ENCODE measurements around the gene SLC9C2. TPM values are rescaled to one million over a fixed set of nuclear protein-coding genes. Genes with fewer than 3 reads are reported as not detected.

Gene SLC9C2
- polyA plus RNA-seq, 3 donors = not detected

GRCh38 chr1:173527151-173527826 is 75.6 kb downstream of the SLC9C2 start:
- no peak for DNase-seq
- TF ChIP-seq CTCF (IDR thresholded peaks at IDR 0.05) = no peak
- Histone ChIP-seq H3K9me3 (replicated peaks in 1 of 2; ENCODE audit: control insufficient read depth in 1 of 2, insufficient read depth in 1 of 2, low read length in 2 of 2) (no peaks in the 10 kb centered on the region), H2AFZ (ENCODE audit: insufficient read depth, low read depth, low read length, poor library complexity, severe bottlenecking) (no peak overlapping the region), H4K20me1 (ENCODE audit: insufficient read depth, low read length) (no peaks in the 10 kb centered on the region), H3K27me3 (ENCODE audit: control insufficient read depth in 2 of 2, insufficient read depth in 2 of 2, low read length in 2 of 2) (no peaks in the 10 kb centered on the region), H3K4me3 (replicated peaks in 1 of 3; ENCODE audit: low read depth in 2 of 3, low read length in 3 of 3) (no peak overlapping the region), H3K4me2 (replicated peaks; ENCODE audit: extremely low read depth, low read length, poor library complexity, severe bottlenecking) (no peak overlapping the region), H3K27ac (ENCODE audit: low read depth in 1 of 2, low read length in 2 of 2) (no peak overlapping the region), H3K36me3 (replicated peaks in 1 of 2; ENCODE audit: control insufficient read depth in 1 of 2, insufficient read depth in 2 of 2, low read length in 2 of 2) (no peaks in the 10 kb centered on the region), H3K79me2 (ENCODE audit: insufficient read depth, low read length) (no peaks in the 10 kb centered on the region), H3K4me1 (ENCODE audit: control insufficient read depth in 1 of 2, insufficient read depth in 2 of 2, low read length in 2 of 2) (no peaks in the 10 kb centered on the region), H3K9ac (ENCODE audit: insufficient read depth, low read length, poor library complexity, severe bottlenecking) (no peak overlapping the region)
- WGBS (ENCODE audit: insufficient coverage) = 83% methylated on average over 1 of the region's 3 CpGs
- Mint-ChIP-seq H3K36me3 (no peaks in the 10 kb centered on the region), H3K9me3 (peaks cover 0 to 3% (median 0%) of the 10 kb centered on the region in 7 donors), H3K27me3 (ENCODE audit: low read depth in 3 of 3) (no peaks in the 10 kb centered on the region), H3K27ac (no peak overlapping the region), H3K4me1 (peaks cover 1% of the 10 kb centered on the region), H3K4me3 (no peak overlapping the region)
- intact Hi-C loops (cut with micrococcal nuclease) = no loop called here

- no CpG with 5 or more reads among the region's 1 CpG for WGBS (ENCODE audit: insufficient coverage)
- Mint-ChIP-seq H3K27me3 (ENCODE audit: low read depth in 3 of 3) (no peaks in the 10 kb centered on the region), H3K36me3 (no peaks in the 10 kb centered on the region), H3K4me3 (no peak overlapping the region), H3K4me1 (no peaks in the 10 kb centered on the region), H3K9me3 (peaks cover 0 to 6% (median 0%) of the 10 kb centered on the region in 7 donors), H3K27ac (no peak overlapping the region)
- Histone ChIP-seq H2AFZ (ENCODE audit: insufficient read depth, low read depth, low read length, poor library complexity, severe bottlenecking) (no peak overlapping the region), H3K27ac (ENCODE audit: low read depth in 1 of 2, low read length in 2 of 2) (no peak overlapping the region), H4K20me1 (ENCODE audit: insufficient read depth, low read length) (no peaks in the 10 kb centered on the region), H3K36me3 (replicated peaks in 1 of 2; ENCODE audit: control insufficient read depth in 1 of 2, insufficient read depth in 2 of 2, low read length in 2 of 2) (no peaks in the 10 kb centered on the region), H3K9me3 (replicated peaks in 1 of 2; ENCODE audit: control insufficient read depth in 1 of 2, insufficient read depth in 1 of 2, low read length in 2 of 2) (no peaks in the 10 kb centered on the region), H3K4me3 (replicated peaks in 1 of 3; ENCODE audit: low read depth in 2 of 3, low read length in 3 of 3) (no peak overlapping the region), H3K4me1 (ENCODE audit: control insufficient read depth in 1 of 2, insufficient read depth in 2 of 2, low read length in 2 of 2) (no peaks in the 10 kb centered on the region), H3K79me2 (ENCODE audit: insufficient read depth, low read length) (no peaks in the 10 kb centered on the region), H3K4me2 (replicated peaks; ENCODE audit: extremely low read depth, low read length, poor library complexity, severe bottlenecking) (no peak overlapping the region), H3K9ac (ENCODE audit: insufficient read depth, low read length, poor library complexity, severe bottlenecking) (no peak overlapping the region), H3K27me3 (ENCODE audit: control insufficient read depth in 2 of 2, insufficient read depth in 2 of 2, low read length in 2 of 2) (no peaks in the 10 kb centered on the region)
- DNase-seq = no peak
- intact Hi-C loops (cut with micrococcal nuclease) = no loop called here
- TF ChIP-seq CTCF (IDR thresholded peaks at IDR 0.05) = no peak
Observed at GRCh38 chr1:173525926-173526325, 76.9 kb downstream of the SLC9C2 start.
